HEK293 (cell line): ENCODE data around the gene PLCG2.

Experiments used
- CTCF ChIA-PET: fragments of 350-600 bp; formaldehyde crosslinking; extraction: SDS; loops from one replicate; lab custom pipeline; 2021; ENCODE audit warnings: antibody characterized with exemption; lab: Yijun Ruan, JAX
- POLR2A ChIA-PET: fragments of 300-600 bp; formaldehyde crosslinking; extraction: SDS; loops from one replicate; lab custom pipeline; 2020; ENCODE audit warnings: antibody characterized with exemption, inconsistent platforms; lab: Yijun Ruan, JAX
- H3K27ac ChIP-seq: fragments of 200-500 bp; sonication (Bioruptor generic); 2 replicates; pipeline ENCODE4 v1.5.1; 2014; ENCODE audit warnings: low read depth, low read length, control low read depth, inconsistent platforms; ENCODE audit errors: extremely low read depth
- H3K36me3 ChIP-seq, 2 experiments: fragments of 200-500 bp in 1 of 2; sonication (Bioruptor generic) in 1 of 2; 1 replicate in 1 of 2; 2 replicates in 1 of 2; pipeline ENCODE4 v1.5.1; 2014 to 2017; ENCODE audit warnings: inconsistent platforms in 2 of 2, low read length in 2 of 2; ENCODE audit not compliant: control insufficient read depth in 2 of 2, insufficient read depth in 1 of 2
- H3K4me1 ChIP-seq: fragments of 200-500 bp; sonication (Bioruptor generic); 2 replicates; pipeline ENCODE4 v1.5.1; 2014; ENCODE audit warnings: mild to moderate bottlenecking, low read length, inconsistent platforms; ENCODE audit not compliant: control insufficient read depth, insufficient read depth
- H3K4me3 ChIP-seq: 2 replicates; pipeline ENCODE4 v1.5.1; 2011; ENCODE audit warnings: low read depth, mild to moderate bottlenecking, control low read depth, low read length, moderate library complexity
- H3K9me3 ChIP-seq: fragments of 200-500 bp; sonication (Bioruptor generic); 2 replicates; pipeline ENCODE4 v1.5.1; 2014; ENCODE audit warnings: low read depth, low read length, inconsistent platforms; ENCODE audit not compliant: control insufficient read depth, insufficient read depth
- AEBP2 ChIP-seq: fragments of 450-650 bp; formaldehyde crosslinking; IDR thresholded peaks from 2 replicates; pipeline ENCODE4 v1.5.1; 2016; ENCODE audit warnings: missing biosample characterization, missing genetic modification characterization, borderline replicate concordance
- BCL6B ChIP-seq: fragments of 450-650 bp; formaldehyde crosslinking; IDR thresholded peaks from 2 replicates; pipeline ENCODE4 v1.5.1; 2017; ENCODE audit warnings: missing biosample characterization, missing genetic modification characterization
- OVOL3 ChIP-seq: fragments of 450-650 bp; formaldehyde crosslinking; IDR thresholded peaks from 2 replicates; pipeline ENCODE4 v1.5.1; 2016; ENCODE audit warnings: missing biosample characterization, missing genetic modification characterization
- PATZ1 ChIP-seq: fragments of 450-650 bp; formaldehyde crosslinking; IDR thresholded peaks from 2 replicates; pipeline ENCODE4 v1.5.1; 2016; ENCODE audit warnings: missing biosample characterization, missing genetic modification characterization
- PRDM6 ChIP-seq: fragments of 450-650 bp; formaldehyde crosslinking; IDR thresholded peaks from 2 replicates; pipeline ENCODE4 v1.5.1; 2017; ENCODE audit warnings: missing biosample characterization, missing genetic modification characterization
- ZFHX2 ChIP-seq: fragments of 450-650 bp; formaldehyde crosslinking; conservative IDR thresholded peaks from 2 replicates; pipeline ENCODE4 v1.5.1; 2016; ENCODE audit warnings: missing biosample characterization, missing genetic modification characterization
- ZNF114 ChIP-seq: fragments of 450-650 bp; formaldehyde crosslinking; IDR thresholded peaks from 2 replicates; pipeline ENCODE4 v1.5.0; 2017; ENCODE audit warnings: missing biosample characterization, missing genetic modification characterization
- ZNF175 ChIP-seq: fragments of 450-650 bp; formaldehyde crosslinking; IDR thresholded peaks from 2 replicates; pipeline ENCODE4 v1.5.1; 2016; ENCODE audit warnings: missing biosample characterization, missing genetic modification characterization
- ZNF311 ChIP-seq: fragments of 450-650 bp; formaldehyde crosslinking; IDR thresholded peaks from 2 replicates; pipeline ENCODE4 v1.5.1; 2017; ENCODE audit warnings: missing biosample characterization, missing genetic modification characterization, borderline replicate concordance
- ZNF354C ChIP-seq: fragments of 450-650 bp; formaldehyde crosslinking; IDR thresholded peaks from 2 replicates; pipeline ENCODE4 v1.5.1; 2016; ENCODE audit warnings: missing biosample characterization, missing genetic modification characterization, low read depth, borderline replicate concordance
- ZNF398 ChIP-seq: fragments of 450-650 bp; formaldehyde crosslinking; IDR thresholded peaks from 2 replicates; pipeline ENCODE4 v1.5.1; 2017; ENCODE audit warnings: missing biosample characterization, missing genetic modification characterization
- ZNF580 ChIP-seq: fragments of 450-650 bp; formaldehyde crosslinking; IDR thresholded peaks from 2 replicates; pipeline ENCODE4 v1.5.1; 2016; ENCODE audit warnings: missing biosample characterization, missing genetic modification characterization
- ZNF585B ChIP-seq: fragments of 450-650 bp; formaldehyde crosslinking; IDR thresholded peaks from 2 replicates; pipeline ENCODE4 v1.5.1; 2016; ENCODE audit warnings: missing biosample characterization, missing genetic modification characterization
- ZNF596 ChIP-seq: fragments of 450-650 bp; IDR thresholded peaks from 2 replicates; pipeline ENCODE4 v1.5.0; 2018; ENCODE audit warnings: missing biosample characterization, mild to moderate bottlenecking, missing genetic modification characterization, moderate library complexity
- ZNF701 ChIP-seq: fragments of 450-650 bp; formaldehyde crosslinking; IDR thresholded peaks from 2 replicates; pipeline ENCODE4 v1.5.1; 2016; ENCODE audit warnings: missing biosample characterization, missing genetic modification characterization
- ZNF776 ChIP-seq: fragments of 450-650 bp; formaldehyde crosslinking; IDR thresholded peaks from 2 replicates; pipeline ENCODE4 v1.5.0; 2017; ENCODE audit warnings: missing biosample characterization, missing genetic modification characterization, borderline replicate concordance
- ZNF830 ChIP-seq: fragments of 450-650 bp; IDR thresholded peaks from 2 replicates; pipeline ENCODE4 v1.5.0; 2018; ENCODE audit warnings: missing biosample characterization, missing genetic modification characterization, low read depth, mild to moderate bottlenecking, moderate library complexity

The PLCG2 gene

GRCh38 chr16:81730090-81731051 is 48.7 kb upstream of the PLCG2 start (continued):
- no peak for TF ChIP-seq ZNF114

- H3K9me3 ChIP-seq: no peaks in the 10 kb centered on the region
- CTCF ChIA-PET: interaction anchor here (1.1 to 1.4 kb wide), 2 partner anchors 9 to 579 kb away, joined by 3 read pairs; no protein-coding TSS in a partner anchor
- POLR2A ChIA-PET: no interaction called here
- H3K36me3 ChIP-seq: no peaks in the 10 kb centered on the region
- TF ChIP-seq ZNF580 (tag by site-specific recombination): no peak
- no peak for TF ChIP-seq ZNF830 (tag by site-specific recombination)
- TF ChIP-seq ZNF311: no peak
- TF ChIP-seq PATZ1 (tag by site-specific recombination): no peak
- no peak for TF ChIP-seq BCL6B (tag by site-specific recombination)
- no peak for TF ChIP-seq AEBP2 (tag by site-specific recombination)
- no peak for TF ChIP-seq ZNF398 (tag by site-specific recombination)
- TF ChIP-seq, all 188 proteins: peak for 0
- Histone ChIP-seq H3K4me1 (no peaks in the 10 kb centered on the region), H3K27ac (no peak overlapping the region), H3K4me3 (no peak overlapping the region)
These were observed 47.4 kb upstream of the PLCG2 start for GRCh38 chr16:81731649-81732048.

GRCh38 chr16:81732699-81733098 is 46.4 kb upstream of the PLCG2 start:
- Histone ChIP-seq H3K4me1 (no peaks in the 10 kb centered on the region), H3K9me3 (no peaks in the 10 kb centered on the region), H3K36me3 (no peaks in the 10 kb centered on the region), H3K4me3 (no peak overlapping the region), H3K27ac (no peak overlapping the region)
- ChIA-PET POLR2A (no interaction called here), CTCF (interaction anchor here (0.6 to 1.1 kb wide), 3 partner anchors 192 to 1664 kb away, joined by 3 read pairs; no protein-coding TSS in a partner anchor)
- TF ChIP-seq ZNF596 (tag by site-specific recombination) (no peak), ZNF354C (tag by site-specific recombination) (no peak), OVOL3 (tag by site-specific recombination) (no peak), PRDM6 (no peak), ZNF175 (no peak), ZNF585B (no peak), ZFHX2 (tag by site-specific recombination) (no peak), ZNF776 (no peak), ZNF701 (tag by site-specific recombination) (no peak)
